DND-41 (cell line): ENCODE measurements around the gene CTRB2.

Experiments
- ATAC-seq: fragments of 200-7000 bp; cut with Tn5 transposase; 3 replicates; pipeline ENCODE4 v1.9.1; 2021; ENCODE audit warnings: low read depth; ENCODE audit not compliant: insufficient read depth
- DNase-seq: peaks from one replicate; pipeline ENCODE4 v3.0.0-alpha.2; 2020
- H2AFZ ChIP-seq: 2 replicates; pipeline ENCODE4 v1.6.0; 2012; ENCODE audit warnings: low read depth, low read length
- H3K27ac ChIP-seq: 2 replicates; pipeline ENCODE4 v1.5.1; 2012; ENCODE audit warnings: low read length, inconsistent platforms
- H3K27me3 ChIP-seq: fragments of 200-600 bp; sonication (generic); 2 replicates; pipeline ENCODE4 v1.6.0; 2012; ENCODE audit warnings: low read length, mild to moderate bottlenecking, inconsistent platforms; ENCODE audit not compliant: insufficient read depth, poor library complexity
- H3K36me3 ChIP-seq: 2 replicates; pipeline ENCODE4 v1.5.1; 2012; ENCODE audit warnings: low read length, inconsistent platforms; ENCODE audit not compliant: insufficient read depth
- H3K4me1 ChIP-seq: 2 replicates; pipeline ENCODE4 v1.5.1; 2012; ENCODE audit warnings: mild to moderate bottlenecking, low read length; ENCODE audit not compliant: insufficient read depth
- H3K4me2 ChIP-seq: 2 replicates; pipeline ENCODE4 v1.6.0; 2012; ENCODE audit warnings: mild to moderate bottlenecking, moderate library complexity, low read length, inconsistent platforms; ENCODE audit not compliant: insufficient read depth
- H3K4me3 ChIP-seq, 2 experiments: fragments of 200-600 bp in 1 of 2; shearing (Covaris generic) in 1 of 2; 2 replicates each; pipeline ENCODE4 v1.5.1; 2012 to 2016; ENCODE audit warnings: inconsistent platforms in 2 of 2, low read length in 2 of 2, mild to moderate bottlenecking in 2 of 2, low read depth in 1 of 2, moderate library complexity in 1 of 2
- H3K79me2 ChIP-seq: 2 replicates; pipeline ENCODE4 v1.6.0; 2012; ENCODE audit warnings: low read length, inconsistent platforms; ENCODE audit not compliant: insufficient read depth
- H3K9ac ChIP-seq: 2 replicates; pipeline ENCODE4 v1.6.0; 2012; ENCODE audit warnings: low read depth, mild to moderate bottlenecking, inconsistent platforms, low read length, moderate library complexity
- H3K9me3 ChIP-seq: 2 replicates; pipeline ENCODE4 v1.5.1; 2012; ENCODE audit warnings: low read length, moderate library complexity, mild to moderate bottlenecking, inconsistent platforms; ENCODE audit not compliant: insufficient read depth, severe bottlenecking
- H4K20me1 ChIP-seq: 2 replicates; pipeline ENCODE4 v1.6.0; 2012; ENCODE audit warnings: low read length; ENCODE audit not compliant: insufficient read depth
- EZH2 ChIP-seq: IDR thresholded peaks from 3 replicates; pipeline ENCODE4 v1.6.1; 2012; ENCODE audit warnings: borderline replicate concordance, low read depth, mild to moderate bottlenecking, moderate library complexity, low read length, inconsistent platforms; ENCODE audit not compliant: severe bottlenecking
- TF ChIP-seq, protein P1 (sequence below): IDR thresholded peaks from 2 replicates; pipeline ENCODE4 v1.5.1; 2012; ENCODE audit warnings: borderline replicate concordance, low read length, moderate library complexity, mild to moderate bottlenecking; ENCODE audit not compliant: poor library complexity, severe bottlenecking; ENCODE audit errors: extremely low read depth

Gene CTRB2

DNA sequence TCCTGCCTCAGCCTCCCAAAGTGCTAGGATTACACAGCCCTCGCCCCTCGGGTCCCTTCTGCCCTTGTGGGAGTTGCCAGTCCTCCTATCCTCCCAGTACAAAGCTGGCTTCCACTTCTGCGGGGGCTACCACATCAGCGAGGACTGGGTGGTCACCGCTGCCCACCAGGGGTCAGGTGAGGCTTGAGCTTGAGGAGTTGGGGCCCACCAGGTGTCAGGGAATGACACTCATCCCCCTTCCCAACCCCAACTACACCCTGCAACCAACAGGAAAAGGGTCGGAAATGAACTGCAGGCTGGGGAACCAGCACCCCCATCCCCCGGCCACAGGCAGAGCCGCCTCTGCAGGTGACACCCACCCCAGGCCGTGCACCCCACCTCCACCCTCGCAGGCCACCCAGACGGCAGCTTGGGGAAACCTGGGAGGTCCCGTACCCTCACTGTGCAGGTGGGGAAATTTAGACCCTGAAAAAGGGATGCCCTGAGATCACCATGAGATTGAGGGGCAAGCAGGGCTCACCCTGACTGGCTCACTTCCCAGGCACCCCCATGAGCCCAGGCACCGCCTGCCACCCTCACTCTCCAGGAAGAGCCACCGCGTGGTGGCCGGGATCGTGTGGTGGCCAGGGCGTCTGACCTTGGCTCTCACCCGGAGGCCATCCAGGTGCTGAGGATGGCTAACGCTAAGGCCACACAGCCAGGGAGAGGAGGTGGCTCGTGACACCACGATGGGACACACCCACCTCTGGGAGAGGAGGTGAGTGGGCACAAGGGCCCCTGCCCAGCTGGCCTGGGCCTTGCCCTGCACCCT, 19.8 kb upstream of the CTRB2 start:
- Histone ChIP-seq H3K27me3 (no peaks in the 10 kb centered on the region), H4K20me1 (peaks cover 6% of the 10 kb centered on the region; the same call in 1 of the 2 replicates), H3K4me2 (no peak overlapping the region), H3K27ac (no peak overlapping the region), H3K79me2 (no peaks in the 10 kb centered on the region), H2AFZ (no peak overlapping the region), H3K9me3 (no peaks in the 10 kb centered on the region), H3K36me3 (no peaks in the 10 kb centered on the region), H3K4me1 (no peaks in the 10 kb centered on the region), H3K4me3 (no peak overlapping the region), H3K9ac (no peak overlapping the region)
- TF ChIP-seq, protein P1, sequence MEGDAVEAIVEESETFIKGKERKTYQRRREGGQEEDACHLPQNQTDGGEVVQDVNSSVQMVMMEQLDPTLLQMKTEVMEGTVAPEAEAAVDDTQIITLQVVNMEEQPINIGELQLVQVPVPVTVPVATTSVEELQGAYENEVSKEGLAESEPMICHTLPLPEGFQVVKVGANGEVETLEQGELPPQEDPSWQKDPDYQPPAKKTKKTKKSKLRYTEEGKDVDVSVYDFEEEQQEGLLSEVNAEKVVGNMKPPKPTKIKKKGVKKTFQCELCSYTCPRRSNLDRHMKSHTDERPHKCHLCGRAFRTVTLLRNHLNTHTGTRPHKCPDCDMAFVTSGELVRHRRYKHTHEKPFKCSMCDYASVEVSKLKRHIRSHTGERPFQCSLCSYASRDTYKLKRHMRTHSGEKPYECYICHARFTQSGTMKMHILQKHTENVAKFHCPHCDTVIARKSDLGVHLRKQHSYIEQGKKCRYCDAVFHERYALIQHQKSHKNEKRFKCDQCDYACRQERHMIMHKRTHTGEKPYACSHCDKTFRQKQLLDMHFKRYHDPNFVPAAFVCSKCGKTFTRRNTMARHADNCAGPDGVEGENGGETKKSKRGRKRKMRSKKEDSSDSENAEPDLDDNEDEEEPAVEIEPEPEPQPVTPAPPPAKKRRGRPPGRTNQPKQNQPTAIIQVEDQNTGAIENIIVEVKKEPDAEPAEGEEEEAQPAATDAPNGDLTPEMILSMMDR: no peak
- no peak for TF ChIP-seq EZH2
- ATAC-seq (no peak), DNase-seq (no peak)

DNA sequence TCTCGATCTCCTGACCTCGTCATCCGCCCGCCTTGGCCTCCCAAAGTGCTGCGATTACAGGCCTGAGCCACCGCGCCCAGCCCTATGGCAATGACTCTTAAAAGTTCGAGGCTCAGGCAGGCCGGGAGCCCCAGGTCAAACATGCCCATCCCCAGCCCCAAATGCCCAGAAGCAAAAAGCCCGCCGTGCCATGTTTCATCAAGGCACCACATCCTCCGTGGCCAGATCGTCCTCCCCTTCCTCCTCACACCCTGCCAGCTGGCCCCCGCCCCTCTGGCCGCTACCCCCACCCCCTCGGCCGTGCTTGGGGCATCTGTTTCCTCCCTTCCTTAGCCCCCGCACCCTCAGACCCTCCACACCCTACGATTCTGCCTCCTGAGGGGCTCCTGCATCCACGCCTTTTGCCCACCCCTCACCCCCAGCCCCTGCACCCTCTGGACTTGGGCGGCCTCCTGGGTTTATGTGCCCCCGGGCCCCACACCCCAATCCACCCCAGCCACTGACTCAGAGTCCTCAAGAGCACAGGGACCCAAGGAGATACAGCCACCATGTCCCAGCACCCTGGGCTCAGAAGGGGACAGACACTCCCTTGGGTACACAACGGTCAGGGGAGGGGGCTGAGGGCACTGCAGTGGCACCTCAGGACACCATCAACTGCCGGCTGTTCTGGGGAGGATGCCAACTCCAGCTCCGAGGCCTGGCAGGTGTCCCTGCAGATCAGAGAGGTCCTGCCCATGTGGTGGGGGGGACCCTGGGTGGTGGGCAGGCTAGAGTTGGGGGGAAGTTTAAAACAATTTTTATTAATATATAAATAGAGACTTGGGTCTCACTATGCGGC, 18.9 kb upstream of the CTRB2 start:
- ATAC-seq (no peak), DNase-seq (no peak)
- TF ChIP-seq EZH2: no peak
- TF ChIP-seq, protein P1: no peak
- no peak overlapping the region for H3K9ac ChIP-seq
- H2AFZ ChIP-seq: no peak overlapping the region
- no peaks in the 10 kb centered on the region for H3K4me1 ChIP-seq
- no peaks in the 10 kb centered on the region for H3K36me3 ChIP-seq
- no peak overlapping the region for H3K4me2 ChIP-seq
- no peak overlapping the region for H3K4me3 ChIP-seq
- no peak overlapping the region for H3K27ac ChIP-seq
- no peaks in the 10 kb centered on the region for H3K9me3 ChIP-seq
- H4K20me1 ChIP-seq: peaks cover 6% of the 10 kb centered on the region; the same call in 1 of the 2 replicates
- H3K27me3 ChIP-seq: no peaks in the 10 kb centered on the region
- no peaks in the 10 kb centered on the region for H3K79me2 ChIP-seq

DNA sequence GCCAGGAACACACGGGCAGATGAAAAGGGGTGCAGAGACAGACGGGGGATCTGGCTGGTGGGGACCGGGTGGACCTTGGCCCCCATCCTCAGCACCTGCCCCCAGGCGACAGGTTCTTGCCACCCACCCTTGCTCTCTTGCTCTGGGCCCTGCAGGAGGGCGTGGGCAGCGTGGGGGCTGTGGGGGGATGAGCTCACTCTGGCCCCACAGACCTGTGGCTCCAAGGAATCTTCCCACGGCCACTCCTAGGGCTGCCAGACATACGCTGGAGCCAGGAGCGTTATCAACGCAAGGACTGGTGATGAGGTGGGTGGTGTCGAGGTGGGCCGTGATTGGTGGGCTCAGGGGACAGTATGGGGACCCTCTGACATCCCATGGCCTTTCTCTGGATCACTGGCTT, 18.1 kb upstream of the CTRB2 start:
- no peak overlapping the region for H3K4me3 ChIP-seq
- H3K9ac ChIP-seq: no peak overlapping the region
- H3K36me3 ChIP-seq: no peaks in the 10 kb centered on the region
- no peak overlapping the region for H2AFZ ChIP-seq
- H3K27me3 ChIP-seq: no peaks in the 10 kb centered on the region
- peaks cover 5% of the 10 kb centered on the region; the same call in 1 of the 2 replicates for H3K4me1 ChIP-seq
- DNase-seq: no peak
- no peaks in the 10 kb centered on the region for H3K9me3 ChIP-seq
- peaks cover 6% of the 10 kb centered on the region; the same call in 1 of the 2 replicates for H4K20me1 ChIP-seq
- TF ChIP-seq, protein P1: no peak
- TF ChIP-seq EZH2: no peak
- no peak for ATAC-seq
- no peak overlapping the region for H3K4me2 ChIP-seq
- H3K27ac ChIP-seq: no peak overlapping the region
- no peaks in the 10 kb centered on the region for H3K79me2 ChIP-seq
